Mammary epithelial cell (primary cell): ENCODE measurements around the gene TMEM185B.

Experiments used
- CTCF ChIP-seq, 2 donors: IDR thresholded peaks in 1 of 2; conservative IDR thresholded peaks in 1 of 2; 2 replicates each; pipeline ENCODE4 v1.5.1; 2011 to 2012; ENCODE audit warnings: inconsistent platforms in 2 of 2, low read length in 2 of 2, mild to moderate bottlenecking in 2 of 2, control low read depth in 1 of 2, low read depth in 1 of 2; ENCODE audit not compliant: insufficient read depth in 1 of 2; ENCODE audit errors: extremely low read depth in 1 of 2
- EZH2 ChIP-seq: IDR thresholded peaks from 2 replicates; pipeline ENCODE4 v1.6.1; 2012; ENCODE audit warnings: low read length, inconsistent platforms, borderline replicate concordance

- TF ChIP-seq CTCF (conservative IDR thresholded peaks at IDR 0.05 in 1 of 2, IDR thresholded peaks at IDR 0.05 in 1 of 2; ENCODE audit: extremely low read depth in 1 of 2, insufficient read depth in 1 of 2, low read depth in 1 of 2, low read length in 2 of 2) = peak; percentile 34 to 39
- no peak for TF ChIP-seq EZH2
These were observed 17.1 kb downstream of the TMEM185B start for GRCh38 chr2:120206022-120206581.
